Natural killer cell (primary cell): Measurements from ENCODE around the gene CYP27A1. TPM values are rescaled to one million over a fixed set of nuclear protein-coding genes. Genes with fewer than 3 reads are reported as not detected.

ENCODE experiments used
- ATAC-seq, 3 donors: fragments of 150-1000 bp in 2 of 3; fragments of 200-7000 bp in 1 of 3; cut with Tn5 transposase; 1 replicate in 1 of 3; 2 replicates in 2 of 3; pipeline ENCODE4 v1.10.0; 2021; ENCODE audit warnings: mild to moderate bottlenecking in 2 of 3, moderate library complexity in 2 of 3
- DNase-seq, 2 donors: peaks; one replicate each; pipeline versions ENCODE4 v3.0.0 to v3.0.0-alpha.2; 2013 to 2021; ENCODE audit warnings: mixed read lengths in 1 of 2
- H3K27ac ChIP-seq: one replicate; pipeline ENCODE4 v1.5.1; 2013; ENCODE audit warnings: mild to moderate bottlenecking, low read length
- H3K27me3 ChIP-seq: one replicate; pipeline ENCODE4 v1.6.1; 2013; ENCODE audit warnings: low read length; ENCODE audit not compliant: control insufficient read depth, insufficient read depth
- H3K36me3 ChIP-seq: one replicate; pipeline ENCODE4 v1.6.1; 2013; ENCODE audit warnings: low read length; ENCODE audit not compliant: control insufficient read depth, insufficient read depth
- H3K4me1 ChIP-seq: one replicate; pipeline ENCODE4 v1.6.1; 2013; ENCODE audit warnings: low read length; ENCODE audit not compliant: control insufficient read depth, insufficient read depth
- H3K4me3 ChIP-seq: one replicate; pipeline ENCODE4 v1.5.1; 2013; ENCODE audit warnings: low read length
- H3K9me3 ChIP-seq: one replicate; pipeline ENCODE4 v1.6.1; 2013; ENCODE audit warnings: low read length; ENCODE audit not compliant: control insufficient read depth, insufficient read depth
- H3K27ac Mint-ChIP-seq, 2 donors: one replicate each; pipeline ENCODE4 v1.8.0; 2022; ENCODE audit warnings: mild to moderate bottlenecking in 2 of 2, mixed read lengths in 2 of 2, moderate library complexity in 1 of 2
- H3K27me3 Mint-ChIP-seq, 2 donors: one replicate each; pipeline ENCODE4 v1.8.0; 2022; ENCODE audit warnings: low read depth in 2 of 2, mixed read lengths in 2 of 2
- H3K36me3 Mint-ChIP-seq: one replicate; pipeline ENCODE4 v1.8.0; 2022; ENCODE audit warnings: mixed read lengths
- H3K4me1 Mint-ChIP-seq, 2 donors: one replicate each; pipeline ENCODE4 v1.8.0; 2022; ENCODE audit warnings: mixed read lengths in 2 of 2
- H3K4me3 Mint-ChIP-seq: one replicate; pipeline ENCODE4 v1.8.0; 2022; ENCODE audit warnings: mild to moderate bottlenecking, moderate library complexity, mixed read lengths
- H3K9me3 Mint-ChIP-seq, 2 donors: one replicate each; pipeline ENCODE4 v1.8.0; 2022; ENCODE audit warnings: mixed read lengths in 2 of 2
- CTCF ChIP-seq: fragments of 200-600 bp; IDR thresholded peaks from one replicate; pipeline ENCODE4 v1.8.0; 2022; ENCODE audit warnings: antibody characterized with exemption
- WGBS: methylation state at CpG from one replicate; pipeline ENCODE4 v1.1.7; 2013; ENCODE audit warnings: missing lambda C conversion rate; ENCODE audit not compliant: insufficient coverage; 5-methylcytosine and 5-hydroxymethylcytosine counted together
- intact Hi-C: fragments of 100-400 bp; cut with micrococcal nuclease; formaldehyde crosslinking; loops from one replicate; pipeline ENCODE4 v1.14.2; 2022
- total RNA-seq, 4 donors: library from RNA; stranded (reverse); fragments of 120-200 nt in 1 of 4; gene quantifications; one replicate each; pipeline versions ENCODE4 v1.2.3 to v1.2.4, GENCODE V29; 2013 to 2022

CYP27A1 gene
- 1 to 10 TPM in 1 of 3 donors, under 1 TPM in 1, not detected in 1; 0.61 to 1.6 TPM for total RNA-seq
- total RNA-seq (2013), result 0.88 TPM

- peak in 1 of 3 donors; percentile 27 for ATAC-seq
- 4% methylated on average over 76 of the region's 76 CpGs for WGBS
These were observed at the start of gene CYP27A1 for GRCh38 chr2:218781691-218782527. Gene CYP27A1 (plus strand): TSS chr2:218782147. CDS start chr2:218782183, 36 bp downstream.

GRCh38 chr2:218732761-218733158 lies 49.2 kb upstream of the CYP27A1 start:
- H3K27ac Mint-ChIP-seq, result no peak overlapping the region
- ATAC-seq (no peak), DNase-seq (no peak)
- peaks cover 0 to 2% of the 10 kb centered on the region in 2 donors for H3K9me3 Mint-ChIP-seq
- TF ChIP-seq CTCF, result no peak
- Histone ChIP-seq H3K9me3 (no peaks in the 10 kb centered on the region), H3K4me3 (no peak overlapping the region), H3K4me1 (peaks cover 6% of the 10 kb centered on the region), H3K36me3 (peaks cover 5% of the 10 kb centered on the region), H3K27ac (no peak overlapping the region), H3K27me3 (no peaks in the 10 kb centered on the region)
- H3K27me3 Mint-ChIP-seq, result no peaks in the 10 kb centered on the region
- peaks cover 16 to 17% of the 10 kb centered on the region in 2 donors for H3K4me1 Mint-ChIP-seq
- intact Hi-C loops, result no loop called here
- no peak overlapping the region for H3K4me3 Mint-ChIP-seq
- 100% methylated on average over 1 of the region's 2 CpGs for WGBS
- no peaks in the 10 kb centered on the region for H3K36me3 Mint-ChIP-seq

More at GRCh38 chr2:218781691-218782527, at the start of gene CYP27A1:
- peaks cover 7% of the 10 kb centered on the region for H3K4me1 ChIP-seq
- no peak for DNase-seq
- no peaks in the 10 kb centered on the region for H3K36me3 ChIP-seq
- H3K27ac ChIP-seq, result no peak within 1 kb of the TSS
- Mint-ChIP-seq H3K9me3 (peaks cover 0 to 3% of the 10 kb centered on the region in 2 donors), H3K27me3 (peaks cover 44 to 59% of the 10 kb centered on the region in 2 donors), H3K36me3 (peaks cover 7% of the 10 kb centered on the region), H3K27ac (no peak within 1 kb of the TSS), H3K4me1 (no peaks in the 10 kb centered on the region), H3K4me3 (no peak within 1 kb of the TSS)
- H3K4me3 ChIP-seq, result no peak within 1 kb of the TSS
- peaks cover 11% of the 10 kb centered on the region for H3K9me3 ChIP-seq
- intact Hi-C loops, result no loop called here
- no peak for TF ChIP-seq CTCF
- peaks cover 24% of the 10 kb centered on the region for H3K27me3 ChIP-seq

GRCh38 chr2:218733171-218734021 lies 48.6 kb upstream of the CYP27A1 start:
- intact Hi-C loops, result no loop called here
- ATAC-seq (peak; percentile 72 to 80 (median 76)), DNase-seq (peak in 1 of 2 donors; percentile 43)
- Mint-ChIP-seq H3K4me1 (peaks cover 16 to 17% of the 10 kb centered on the region in 2 donors), H3K4me3 (no peak overlapping the region), H3K27ac (peak overlapping the region; percentile 20 to 63), H3K27me3 (no peaks in the 10 kb centered on the region), H3K9me3 (no peaks in the 10 kb centered on the region), H3K36me3 (no peaks in the 10 kb centered on the region)
- whole genome bisulfite sequencing, result 87% methylated on average over 5 of the region's 6 CpGs
- Histone ChIP-seq H3K4me3 (no peak overlapping the region), H3K4me1 (peaks cover 6% of the 10 kb centered on the region), H3K27ac (no peak overlapping the region), H3K36me3 (peaks cover 12% of the 10 kb centered on the region), H3K9me3 (no peaks in the 10 kb centered on the region), H3K27me3 (no peaks in the 10 kb centered on the region)
- TF ChIP-seq CTCF, result no peak
